Liver (tissue), 3 donors: ENCODE measurements around the gene HSF2BP.

Experiments
- ATF3 ChIP-seq: IDR thresholded peaks from 2 replicates; pipeline ENCODE4 v1.6.1; 2016; ENCODE audit warnings: antibody characterized with exemption
- CTCF ChIP-seq: fragments of 150-350 bp; IDR thresholded peaks from 2 replicates; pipeline ENCODE4 v1.5.1; 2017; ENCODE audit warnings: improper control_type of control experiment, low read depth, low read length; ENCODE audit not compliant: missing input control
- MAX ChIP-seq: IDR thresholded peaks from 2 replicates; pipeline ENCODE4 v1.6.1; 2016; ENCODE audit warnings: antibody characterized with exemption
- REST ChIP-seq: IDR thresholded peaks from 2 replicates; pipeline ENCODE4 v1.6.1; 2016; ENCODE audit warnings: antibody characterized with exemption, mild to moderate bottlenecking
- RXRA ChIP-seq, 2 donors: IDR thresholded peaks; 2 replicates each; pipeline ENCODE4 v1.6.1; 2017 to 2018; ENCODE audit warnings: antibody characterized with exemption in 2 of 2, mild to moderate bottlenecking in 1 of 2
- SP1 ChIP-seq: IDR thresholded peaks from 2 replicates; pipeline ENCODE4 v1.6.1; 2018; ENCODE audit warnings: antibody characterized with exemption, mild to moderate bottlenecking
- YY1 ChIP-seq: IDR thresholded peaks from 2 replicates; pipeline ENCODE4 v1.6.1; 2016; ENCODE audit warnings: antibody characterized with exemption, mild to moderate bottlenecking
- donor health status: healthy.
- donor health status: healthy.

- TF ChIP-seq CTCF, result no peak
- TF ChIP-seq MAX, result no peak
- TF ChIP-seq REST, result no peak
- TF ChIP-seq SP1, result no peak
- no peak for TF ChIP-seq ATF3
- no peak for TF ChIP-seq YY1
- no peak for TF ChIP-seq RXRA (IDR thresholded peaks at IDR 0.05)
Measured at GRCh38 chr21:43573921-43574320, 85.4 kb downstream of the HSF2BP start.
